ENCODE results near the gene EXD2. TPM values are rescaled to one million over a fixed set of nuclear protein-coding genes. Genes with fewer than 3 reads are reported as not detected.

The EXD2 gene
- total and polyA plus RNA-seq, 10 donors: 3.7 to 18.5 (median 12.5) TPM

DNA sequence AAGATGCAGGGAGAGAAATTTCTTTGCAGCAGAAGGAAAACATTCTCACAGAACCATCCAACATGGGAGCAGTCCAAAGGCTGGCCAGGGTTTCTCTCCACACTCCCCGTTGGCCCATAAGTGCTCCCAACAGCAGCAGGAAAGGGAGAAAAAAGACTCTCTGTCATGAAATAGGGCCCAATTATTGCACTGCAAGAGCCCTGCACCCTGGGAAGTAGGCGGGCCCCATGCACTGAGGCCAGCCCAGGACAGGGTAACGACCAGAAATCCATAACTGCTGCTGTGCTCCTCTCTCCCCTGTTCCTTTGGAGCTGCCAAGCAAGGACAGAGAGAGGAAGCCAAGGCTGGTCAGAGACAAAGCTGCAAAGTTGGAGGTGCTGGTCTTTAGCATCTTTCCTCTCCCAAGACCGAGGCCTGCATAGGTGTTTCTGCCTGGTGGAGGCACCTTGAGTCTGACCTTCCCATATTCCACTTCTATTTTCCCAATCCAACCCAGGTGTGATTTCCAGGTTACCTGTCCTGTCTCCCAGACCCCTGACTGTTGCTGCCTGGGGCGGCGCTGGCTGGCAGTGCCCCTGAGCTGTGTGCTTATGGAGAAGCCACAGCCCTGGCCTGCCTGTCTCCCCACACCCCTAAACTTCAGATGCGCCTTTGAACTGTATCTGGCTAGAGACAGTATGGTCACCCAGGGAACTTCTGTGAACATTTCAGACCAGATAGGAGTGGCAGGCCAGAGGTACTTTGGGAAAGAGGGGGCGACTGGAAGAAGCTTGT is 75.5 kb downstream of the EXD2 start:
- no peak overlapping the region for H3K27ac ChIP-seq
- H3K27me3 ChIP-seq (replicated peaks in 1 of 7): peaks cover 0 to 35% (median 7%) of the 10 kb centered on the region in 7 donors
- H3K4me3 ChIP-seq: no peak overlapping the region
- WGBS, 5 donors: 87 to 94% (median 90%) methylated on average over 8 of the region's 8 CpGs
- TF ChIP-seq POLR2AphosphoS5 (IDR thresholded peaks at IDR 0.05) (no peak), POLR2A (IDR thresholded peaks at IDR 0.05) (no peak)
- TF ChIP-seq, protein P1, sequence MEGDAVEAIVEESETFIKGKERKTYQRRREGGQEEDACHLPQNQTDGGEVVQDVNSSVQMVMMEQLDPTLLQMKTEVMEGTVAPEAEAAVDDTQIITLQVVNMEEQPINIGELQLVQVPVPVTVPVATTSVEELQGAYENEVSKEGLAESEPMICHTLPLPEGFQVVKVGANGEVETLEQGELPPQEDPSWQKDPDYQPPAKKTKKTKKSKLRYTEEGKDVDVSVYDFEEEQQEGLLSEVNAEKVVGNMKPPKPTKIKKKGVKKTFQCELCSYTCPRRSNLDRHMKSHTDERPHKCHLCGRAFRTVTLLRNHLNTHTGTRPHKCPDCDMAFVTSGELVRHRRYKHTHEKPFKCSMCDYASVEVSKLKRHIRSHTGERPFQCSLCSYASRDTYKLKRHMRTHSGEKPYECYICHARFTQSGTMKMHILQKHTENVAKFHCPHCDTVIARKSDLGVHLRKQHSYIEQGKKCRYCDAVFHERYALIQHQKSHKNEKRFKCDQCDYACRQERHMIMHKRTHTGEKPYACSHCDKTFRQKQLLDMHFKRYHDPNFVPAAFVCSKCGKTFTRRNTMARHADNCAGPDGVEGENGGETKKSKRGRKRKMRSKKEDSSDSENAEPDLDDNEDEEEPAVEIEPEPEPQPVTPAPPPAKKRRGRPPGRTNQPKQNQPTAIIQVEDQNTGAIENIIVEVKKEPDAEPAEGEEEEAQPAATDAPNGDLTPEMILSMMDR (IDR thresholded peaks at IDR 0.05 in 8 of 11, conservative IDR thresholded peaks at IDR 0.05 in 3 of 11): no peak
- H3K9me3 ChIP-seq: no peaks in the 10 kb centered on the region
- intact Hi-C loops (cut with DNase I; ENCODE audit: low total_unique reads): no loop called here
- H3K4me1 ChIP-seq: peaks cover 0 to 9% (median 2%) of the 10 kb centered on the region in 6 donors
- no peaks in the 10 kb centered on the region for H3K36me3 ChIP-seq
- no peak for DNase-seq

DNA sequence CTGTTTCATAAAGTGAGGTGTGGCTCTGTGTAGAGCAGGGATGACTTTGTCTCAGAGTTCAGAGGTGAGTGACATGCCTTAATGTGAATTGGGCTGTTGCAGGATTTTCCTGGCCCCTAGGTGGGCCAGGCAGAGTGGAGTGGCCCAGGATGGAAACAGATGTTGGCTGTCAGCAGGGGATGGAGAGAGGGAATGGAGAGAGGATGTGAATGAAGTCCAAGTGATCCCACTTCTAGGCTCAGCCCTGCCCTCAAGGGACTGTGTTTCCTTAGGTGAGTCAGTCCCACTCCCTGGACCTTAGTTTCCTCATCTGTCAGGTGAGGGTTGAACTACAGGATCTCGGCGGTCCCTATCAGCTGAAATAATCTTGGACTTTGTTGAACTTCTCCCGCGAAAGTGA is 76.2 kb downstream of the EXD2 start:
- no peak for TF ChIP-seq POLR2A (IDR thresholded peaks at IDR 0.05)
- no peak for TF ChIP-seq POLR2AphosphoS5 (IDR thresholded peaks at IDR 0.05)
- TF ChIP-seq, protein P1 (IDR thresholded peaks at IDR 0.05 in 8 of 11, conservative IDR thresholded peaks at IDR 0.05 in 3 of 11): no peak
- no peak overlapping the region for H3K4me3 ChIP-seq
- 92 to 97% (median 94%) methylated on average over 4 of the region's 4 CpGs for WGBS, 5 donors
- H3K27me3 ChIP-seq (replicated peaks in 1 of 7): peaks cover 0 to 27% (median 0%) of the 10 kb centered on the region in 7 donors
- H3K27ac ChIP-seq: no peak overlapping the region
- H3K36me3 ChIP-seq: no peaks in the 10 kb centered on the region
- intact Hi-C loops (cut with DNase I; ENCODE audit: low total_unique reads): no loop called here
- DNase-seq: no peak
- peaks cover 0 to 5% (median 0%) of the 10 kb centered on the region in 6 donors for H3K4me1 ChIP-seq
- H3K9me3 ChIP-seq: no peaks in the 10 kb centered on the region

DNA sequence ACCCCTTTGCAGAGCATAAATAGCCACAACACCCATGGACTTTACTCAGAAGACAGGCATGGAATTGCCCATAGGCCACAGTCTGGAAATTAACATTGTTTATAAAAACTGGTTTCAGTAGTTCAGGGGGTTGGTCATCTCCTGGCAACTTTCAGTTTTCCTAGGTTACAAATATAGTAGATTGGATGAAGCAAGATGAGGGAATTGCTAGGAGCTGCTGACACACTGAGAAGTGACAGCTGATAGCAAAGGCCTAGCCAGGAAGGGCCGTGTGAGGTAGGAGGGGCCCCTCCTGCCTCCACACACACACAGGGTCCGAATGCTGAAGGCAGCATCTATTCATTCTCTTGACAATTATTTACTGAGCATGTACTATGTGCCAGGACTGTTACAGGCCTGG is 76.9 kb downstream of the EXD2 start:
- TF ChIP-seq, protein P1 (IDR thresholded peaks at IDR 0.05 in 8 of 11, conservative IDR thresholded peaks at IDR 0.05 in 3 of 11): no peak
- TF ChIP-seq POLR2A (IDR thresholded peaks at IDR 0.05): no peak
- H3K4me3 ChIP-seq: no peak overlapping the region
- 55 to 88% (median 85%) methylated on average over 2 of the region's 2 CpGs for WGBS, 5 donors
- no peak for DNase-seq
- H3K36me3 ChIP-seq: no peaks in the 10 kb centered on the region
- H3K4me1 ChIP-seq: peaks cover 0 to 5% (median 0%) of the 10 kb centered on the region in 6 donors
- peaks cover 0 to 20% (median 0%) of the 10 kb centered on the region in 7 donors for H3K27me3 ChIP-seq (replicated peaks in 1 of 7)
- intact Hi-C loops (cut with DNase I; ENCODE audit: low total_unique reads): no loop called here
- H3K9me3 ChIP-seq: no peaks in the 10 kb centered on the region
- H3K27ac ChIP-seq: no peak overlapping the region

DNA sequence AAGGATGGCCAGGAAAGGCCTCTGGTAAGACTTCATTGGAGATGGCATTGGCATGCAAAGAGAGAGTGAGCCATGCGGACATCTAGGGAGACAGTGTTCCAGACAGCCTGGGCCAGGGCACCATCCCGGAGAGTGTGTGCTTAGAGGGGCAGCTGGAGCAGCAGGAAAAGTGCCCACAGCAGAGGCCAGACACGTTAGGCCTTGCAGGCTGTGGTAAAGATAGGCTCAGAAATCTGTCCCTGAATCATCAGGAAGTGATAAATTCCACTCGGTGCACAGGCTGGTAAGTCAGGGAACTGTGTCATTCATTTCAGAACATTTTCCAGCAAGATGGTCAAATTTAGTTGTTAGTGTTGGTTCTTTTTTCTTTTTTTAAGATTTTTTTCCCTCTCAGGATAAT is 77.5 kb downstream of the EXD2 start:
- 52 to 73% (median 62%) methylated on average over 4 of the region's 4 CpGs for WGBS, 5 donors
- no peak for DNase-seq

More for the DNA sequence above, 77.5 kb downstream of the EXD2 start:
- Histone ChIP-seq H3K9me3 (no peaks in the 10 kb centered on the region), H3K27ac (no peak overlapping the region), H3K4me3 (no peak overlapping the region), H3K36me3 (no peaks in the 10 kb centered on the region), H3K27me3 (replicated peaks in 1 of 7) (peaks cover 0 to 14% (median 0%) of the 10 kb centered on the region in 7 donors), H3K4me1 (peaks cover 0 to 2% (median 0%) of the 10 kb centered on the region in 6 donors)
- TF ChIP-seq POLR2AphosphoS5 (IDR thresholded peaks at IDR 0.05): no peak
- TF ChIP-seq POLR2A (IDR thresholded peaks at IDR 0.05): no peak
- TF ChIP-seq, protein P1 (IDR thresholded peaks at IDR 0.05 in 8 of 11, conservative IDR thresholded peaks at IDR 0.05 in 3 of 11): no peak
- intact Hi-C loops (cut with DNase I; ENCODE audit: low total_unique reads): no loop called here
